Measurements from ENCODE around the gene HSPBAP1.
"Not testable (repeated sequence)": the region's sequence is repeated elsewhere in the genome, so short reads cannot be mapped to it uniquely, and the experiment has no call there.

The HSPBAP1 gene

DNA sequence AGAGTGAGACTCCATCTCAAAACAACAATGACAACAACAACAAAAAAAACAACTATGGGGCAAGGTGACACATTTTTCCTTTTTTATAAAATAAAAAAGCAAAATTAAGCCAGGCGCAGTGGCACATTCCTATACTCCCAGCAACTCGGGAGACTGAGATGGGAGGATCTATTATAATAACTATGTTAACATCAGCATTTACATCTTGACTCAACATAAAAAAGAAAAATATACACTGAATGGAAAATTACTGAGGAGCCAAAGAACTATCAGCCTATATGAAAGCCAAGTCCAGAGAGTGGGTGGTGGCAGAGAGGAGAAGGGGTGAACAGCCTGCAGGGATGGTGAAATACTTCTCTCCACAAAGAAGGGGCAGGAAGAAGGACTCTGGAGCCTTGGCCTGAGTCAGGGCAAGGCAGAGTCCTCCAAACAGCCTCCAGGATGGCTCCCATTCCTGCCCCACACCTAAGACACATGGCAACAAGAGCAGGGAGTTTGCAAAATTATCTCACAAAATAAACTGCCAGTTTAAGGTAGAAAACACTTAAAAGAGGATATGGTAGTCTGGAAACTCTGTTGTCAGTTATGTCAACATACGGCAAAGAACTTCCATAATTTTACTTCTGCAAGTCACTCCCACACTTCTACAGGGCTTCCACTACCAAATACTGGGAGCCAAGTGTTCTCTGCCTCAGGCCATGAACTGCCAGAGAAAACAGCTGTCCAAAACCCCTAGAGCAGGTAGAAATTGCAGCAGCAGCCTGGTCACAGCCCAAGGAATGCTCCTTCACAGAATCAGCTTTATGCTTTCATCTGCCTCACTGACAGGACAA is 25.9 kb downstream of the HSPBAP1 start:
- no peak overlapping the region for H3K27ac ChIP-seq (ENCODE audit: insufficient read depth, low read length, poor library complexity, severe bottlenecking)

DNA sequence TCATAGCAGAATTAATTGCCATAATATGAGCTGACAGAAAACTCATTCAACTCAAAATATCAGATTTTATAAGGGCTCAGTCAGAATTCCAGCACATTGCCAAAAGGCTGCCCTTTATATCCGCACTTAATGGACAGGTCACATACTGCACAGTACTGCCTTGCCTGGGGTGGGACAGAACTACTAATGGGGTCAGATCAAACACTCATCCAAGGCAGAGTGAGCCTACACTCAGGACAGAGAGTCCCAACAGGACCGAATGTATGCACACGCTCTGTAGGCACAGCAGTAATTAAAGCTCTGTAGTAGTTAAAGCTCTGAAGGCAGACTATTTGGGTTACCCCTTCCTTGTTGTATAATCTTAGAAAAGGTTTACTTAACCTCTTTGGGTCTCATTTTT is 27.2 kb downstream of the HSPBAP1 start:
- Histone ChIP-seq H3K36me3 (ENCODE audit: control insufficient read depth, insufficient read depth, low read length) (no peaks in the 10 kb centered on the region), H3K4me3 (ENCODE audit: insufficient read depth, low read depth, low read length, poor library complexity, severe bottlenecking) (no peak overlapping the region), H3K9me3 (ENCODE audit: control insufficient read depth, low read length) (no peaks in the 10 kb centered on the region), H3K4me1 (ENCODE audit: control insufficient read depth, insufficient read depth, low read length, poor library complexity, severe bottlenecking) (no peaks in the 10 kb centered on the region), H3K27me3 (replicated peaks; ENCODE audit: control insufficient read depth, insufficient read depth, low read length, poor library complexity, severe bottlenecking) (no peaks in the 10 kb centered on the region), H3K27ac (ENCODE audit: insufficient read depth, low read length, poor library complexity, severe bottlenecking) (no peak overlapping the region)
- no peak for DNase-seq

More for the DNA sequence above, 25.9 kb downstream of the HSPBAP1 start:
- Histone ChIP-seq H3K4me3 (ENCODE audit: insufficient read depth, low read depth, low read length, poor library complexity, severe bottlenecking) (no peak overlapping the region), H3K27me3 (replicated peaks; ENCODE audit: control insufficient read depth, insufficient read depth, low read length, poor library complexity, severe bottlenecking) (no peaks in the 10 kb centered on the region), H3K36me3 (ENCODE audit: control insufficient read depth, insufficient read depth, low read length) (no peaks in the 10 kb centered on the region), H3K9me3 (ENCODE audit: control insufficient read depth, low read length) (no peaks in the 10 kb centered on the region), H3K4me1 (ENCODE audit: control insufficient read depth, insufficient read depth, low read length, poor library complexity, severe bottlenecking) (no peaks in the 10 kb centered on the region)
- DNase-seq, result no peak

DNA sequence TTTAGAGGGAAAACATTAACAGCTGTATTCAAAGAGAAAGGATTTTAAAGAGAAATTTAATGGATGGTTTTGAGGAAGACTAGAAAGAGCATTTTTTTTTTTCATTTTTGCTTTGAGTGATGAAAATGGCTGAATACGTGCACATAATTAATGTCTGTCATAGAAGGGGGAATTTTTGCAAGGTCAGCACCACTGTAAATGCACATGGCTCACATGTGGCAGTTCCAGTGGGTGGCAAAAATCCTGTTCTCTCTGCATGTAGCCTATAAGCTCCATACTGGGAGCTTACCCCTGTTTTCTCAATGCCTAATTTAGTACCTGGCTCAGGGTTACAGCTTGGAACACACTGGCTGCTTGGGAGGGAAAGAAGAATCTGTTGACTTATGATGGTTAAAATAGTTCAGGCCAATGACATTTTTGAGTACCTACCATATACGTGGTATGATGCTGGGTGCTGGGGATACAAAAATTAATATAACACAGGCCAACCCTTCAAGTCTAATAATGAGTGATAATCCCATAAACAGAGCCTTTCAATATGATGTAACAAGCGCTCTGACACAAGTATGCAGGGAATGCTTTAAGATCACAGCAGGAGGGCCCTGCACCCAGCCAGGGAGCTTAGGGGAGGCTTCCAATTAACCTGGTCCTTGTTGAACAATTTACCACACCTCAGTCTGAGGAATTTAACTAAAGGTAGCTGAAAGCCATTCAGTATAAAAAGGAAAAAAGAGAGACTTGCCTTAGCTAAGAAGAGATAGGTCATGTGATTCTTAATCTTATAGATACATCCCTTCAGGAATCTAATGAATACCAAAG is 33.0 kb downstream of the HSPBAP1 start:
- H3K36me3 ChIP-seq (ENCODE audit: control insufficient read depth, insufficient read depth, low read length), result peaks cover 4% of the 10 kb centered on the region
- DNase-seq, result no peak
- no peak overlapping the region for H3K4me3 ChIP-seq (ENCODE audit: insufficient read depth, low read depth, low read length, poor library complexity, severe bottlenecking)
- no peaks in the 10 kb centered on the region for H3K9me3 ChIP-seq (ENCODE audit: control insufficient read depth, low read length)
- no peak overlapping the region for H3K27ac ChIP-seq (ENCODE audit: insufficient read depth, low read length, poor library complexity, severe bottlenecking)
- H3K4me1 ChIP-seq (ENCODE audit: control insufficient read depth, insufficient read depth, low read length, poor library complexity, severe bottlenecking), result no peaks in the 10 kb centered on the region
- no peaks in the 10 kb centered on the region for H3K27me3 ChIP-seq (replicated peaks; ENCODE audit: control insufficient read depth, insufficient read depth, low read length, poor library complexity, severe bottlenecking)

DNA sequence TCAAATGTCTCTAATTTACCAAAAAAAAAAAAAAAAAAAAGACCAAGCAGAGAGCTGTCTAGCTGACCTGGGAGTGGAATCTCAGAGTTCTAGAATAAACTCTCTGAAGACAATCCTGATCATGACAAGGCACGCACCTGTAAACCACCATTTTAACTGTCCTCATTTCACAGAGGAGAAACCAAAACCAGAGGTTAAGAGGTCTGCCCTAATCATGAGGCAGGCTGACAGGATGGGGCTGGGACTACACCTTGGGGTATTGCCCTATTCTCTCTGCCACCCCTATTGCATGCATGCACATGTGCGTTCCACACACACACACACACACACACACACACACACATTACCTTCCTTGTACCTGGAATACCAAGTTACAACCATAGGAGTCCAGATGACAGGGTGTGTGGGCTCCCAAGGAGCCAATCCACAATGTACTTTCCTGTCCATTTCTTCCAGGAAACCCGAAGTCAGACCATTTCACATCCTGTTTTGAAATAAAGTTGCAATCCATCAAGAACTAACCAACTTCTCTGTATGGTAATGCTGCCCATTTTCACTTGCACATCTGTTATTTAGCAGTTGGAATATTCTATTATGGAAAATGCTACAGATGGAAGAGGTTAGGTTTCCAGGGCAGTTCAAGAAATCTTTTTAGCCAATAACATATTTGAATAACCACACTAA is 34.6 kb downstream of the HSPBAP1 start:
- Histone ChIP-seq H3K4me1 (ENCODE audit: control insufficient read depth, insufficient read depth, low read length, poor library complexity, severe bottlenecking) (no peaks in the 10 kb centered on the region), H3K9me3 (ENCODE audit: control insufficient read depth, low read length) (no peaks in the 10 kb centered on the region), H3K4me3 (ENCODE audit: insufficient read depth, low read depth, low read length, poor library complexity, severe bottlenecking) (no peak overlapping the region), H3K27ac (ENCODE audit: insufficient read depth, low read length, poor library complexity, severe bottlenecking) (no peak overlapping the region), H3K27me3 (replicated peaks; ENCODE audit: control insufficient read depth, insufficient read depth, low read length, poor library complexity, severe bottlenecking) (no peaks in the 10 kb centered on the region), H3K36me3 (ENCODE audit: control insufficient read depth, insufficient read depth, low read length) (peaks cover 16% of the 10 kb centered on the region)
- no peak for DNase-seq

DNA sequence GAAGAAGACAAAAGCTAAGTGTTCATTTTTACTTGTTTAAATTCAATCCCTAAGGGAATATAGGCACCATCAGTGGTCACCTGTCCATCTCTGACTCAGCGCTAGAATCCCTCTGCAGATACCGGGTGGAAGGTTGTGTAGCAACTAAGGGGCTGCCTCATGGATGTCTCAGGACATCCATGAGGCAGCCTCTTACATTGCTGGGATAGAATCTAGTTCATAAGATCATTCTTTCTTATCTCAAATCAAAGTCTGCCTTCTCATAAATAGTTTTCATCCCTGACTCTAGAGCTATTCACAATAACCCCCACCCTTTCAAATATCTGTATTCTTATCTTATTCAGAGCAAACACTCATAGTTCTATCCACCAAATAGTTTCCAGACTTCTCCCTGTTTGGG is 38.1 kb downstream of the HSPBAP1 start:
- Histone ChIP-seq H3K36me3 (ENCODE audit: control insufficient read depth, insufficient read depth, low read length) (peaks cover 15% of the 10 kb centered on the region), H3K4me3 (ENCODE audit: insufficient read depth, low read depth, low read length, poor library complexity, severe bottlenecking) (no peak overlapping the region)
- no peak for DNase-seq

DNA sequence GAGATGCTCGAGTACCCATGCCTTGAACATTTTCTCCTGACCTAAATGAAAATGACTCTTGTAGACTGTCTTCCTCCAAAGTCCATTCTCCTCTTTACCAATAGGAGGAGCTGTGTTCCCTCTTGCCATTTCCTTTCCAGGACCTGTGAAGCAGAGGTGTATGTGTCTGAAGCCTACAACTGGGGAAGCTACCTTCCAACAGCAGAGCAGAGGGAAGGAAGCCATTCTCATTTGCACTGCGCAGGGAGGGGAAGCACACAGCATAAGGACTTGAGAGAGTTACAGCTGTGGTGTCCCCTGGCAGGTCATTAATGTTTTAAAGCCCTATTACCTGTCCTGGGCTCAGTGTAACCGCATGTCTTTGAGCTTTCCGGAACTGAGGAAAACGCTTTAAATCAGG is 38.7 kb downstream of the HSPBAP1 start:
- no peaks in the 10 kb centered on the region for H3K9me3 ChIP-seq (ENCODE audit: control insufficient read depth, low read length)
- peaks cover 12% of the 10 kb centered on the region for H3K36me3 ChIP-seq (ENCODE audit: control insufficient read depth, insufficient read depth, low read length)
- no peak overlapping the region for H3K4me3 ChIP-seq (ENCODE audit: insufficient read depth, low read depth, low read length, poor library complexity, severe bottlenecking)
- DNase-seq, result no peak
- no peaks in the 10 kb centered on the region for H3K27me3 ChIP-seq (replicated peaks; ENCODE audit: control insufficient read depth, insufficient read depth, low read length, poor library complexity, severe bottlenecking)
- H3K27ac ChIP-seq (ENCODE audit: insufficient read depth, low read length, poor library complexity, severe bottlenecking), result no peak overlapping the region
- H3K4me1 ChIP-seq (ENCODE audit: control insufficient read depth, insufficient read depth, low read length, poor library complexity, severe bottlenecking), result no peaks in the 10 kb centered on the region

More for the DNA sequence above, 38.1 kb downstream of the HSPBAP1 start:
- no peaks in the 10 kb centered on the region for H3K9me3 ChIP-seq (ENCODE audit: control insufficient read depth, low read length)
- no peaks in the 10 kb centered on the region for H3K27me3 ChIP-seq (replicated peaks; ENCODE audit: control insufficient read depth, insufficient read depth, low read length, poor library complexity, severe bottlenecking)
- no peak overlapping the region for H3K27ac ChIP-seq (ENCODE audit: insufficient read depth, low read length, poor library complexity, severe bottlenecking)
- no peaks in the 10 kb centered on the region for H3K4me1 ChIP-seq (ENCODE audit: control insufficient read depth, insufficient read depth, low read length, poor library complexity, severe bottlenecking)

DNA sequence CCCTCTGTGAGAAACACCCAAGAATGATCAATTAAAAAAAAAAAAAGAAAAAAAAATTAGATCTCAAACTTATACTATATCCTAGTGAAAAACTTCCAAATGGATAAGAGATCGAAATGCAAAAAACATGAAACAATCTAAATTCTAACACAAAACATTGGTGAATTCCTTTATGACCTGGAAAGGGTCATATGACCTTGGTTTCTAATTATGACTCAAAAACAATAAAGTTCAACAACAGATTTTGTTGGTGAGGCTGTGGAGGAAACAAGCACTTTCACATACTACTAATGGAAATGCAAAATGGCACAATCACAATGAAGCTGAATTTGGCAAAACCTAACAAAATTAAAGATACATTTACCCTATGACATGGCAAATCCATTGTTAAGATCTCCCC is 45.3 kb downstream of the HSPBAP1 start:
- DNase-seq, result no peak
- Histone ChIP-seq H3K27me3 (replicated peaks; ENCODE audit: control insufficient read depth, insufficient read depth, low read length, poor library complexity, severe bottlenecking) (no peaks in the 10 kb centered on the region), H3K27ac (ENCODE audit: insufficient read depth, low read length, poor library complexity, severe bottlenecking) (no peak overlapping the region), H3K4me1 (ENCODE audit: control insufficient read depth, insufficient read depth, low read length, poor library complexity, severe bottlenecking) (no peaks in the 10 kb centered on the region), H3K36me3 (ENCODE audit: control insufficient read depth, insufficient read depth, low read length) (peaks cover 4% of the 10 kb centered on the region), H3K4me3 (ENCODE audit: insufficient read depth, low read depth, low read length, poor library complexity, severe bottlenecking) (no peak overlapping the region), H3K9me3 (ENCODE audit: control insufficient read depth, low read length) (no peaks in the 10 kb centered on the region)

DNA sequence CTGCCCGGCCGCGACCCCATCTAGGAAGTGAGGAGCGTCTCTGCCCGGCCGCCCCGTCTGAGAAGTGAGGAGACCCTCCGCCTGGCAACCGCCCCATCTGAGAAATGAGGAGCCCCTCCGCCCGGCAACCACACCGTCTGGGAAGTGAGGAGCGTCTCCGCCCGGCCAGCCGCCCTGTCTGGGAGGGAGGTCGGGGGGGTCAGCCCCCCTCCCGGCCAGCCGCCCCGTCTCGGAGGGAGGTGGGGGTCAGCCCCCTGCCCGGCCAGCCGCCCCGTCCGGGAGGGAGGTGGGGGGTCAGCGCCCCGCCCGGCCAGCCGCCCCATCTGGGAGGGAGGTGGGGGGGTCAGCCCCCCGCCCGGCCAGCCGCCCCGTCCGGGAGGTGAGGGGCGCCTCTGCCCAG is 46.3 kb downstream of the HSPBAP1 start:
- H3K4me1 ChIP-seq (ENCODE audit: control insufficient read depth, insufficient read depth, low read length, poor library complexity, severe bottlenecking); H3K27me3 ChIP-seq (replicated peaks; ENCODE audit: control insufficient read depth, insufficient read depth, low read length, poor library complexity, severe bottlenecking); H3K9me3 ChIP-seq (ENCODE audit: control insufficient read depth, low read length); DNase-seq; H3K27ac ChIP-seq (ENCODE audit: insufficient read depth, low read length, poor library complexity, severe bottlenecking); H3K4me3 ChIP-seq (ENCODE audit: insufficient read depth, low read depth, low read length, poor library complexity, severe bottlenecking): not testable (repeated sequence)
- H3K36me3 ChIP-seq (ENCODE audit: control insufficient read depth, insufficient read depth, low read length), result peaks cover 12% of the 10 kb centered on the region

DNA sequence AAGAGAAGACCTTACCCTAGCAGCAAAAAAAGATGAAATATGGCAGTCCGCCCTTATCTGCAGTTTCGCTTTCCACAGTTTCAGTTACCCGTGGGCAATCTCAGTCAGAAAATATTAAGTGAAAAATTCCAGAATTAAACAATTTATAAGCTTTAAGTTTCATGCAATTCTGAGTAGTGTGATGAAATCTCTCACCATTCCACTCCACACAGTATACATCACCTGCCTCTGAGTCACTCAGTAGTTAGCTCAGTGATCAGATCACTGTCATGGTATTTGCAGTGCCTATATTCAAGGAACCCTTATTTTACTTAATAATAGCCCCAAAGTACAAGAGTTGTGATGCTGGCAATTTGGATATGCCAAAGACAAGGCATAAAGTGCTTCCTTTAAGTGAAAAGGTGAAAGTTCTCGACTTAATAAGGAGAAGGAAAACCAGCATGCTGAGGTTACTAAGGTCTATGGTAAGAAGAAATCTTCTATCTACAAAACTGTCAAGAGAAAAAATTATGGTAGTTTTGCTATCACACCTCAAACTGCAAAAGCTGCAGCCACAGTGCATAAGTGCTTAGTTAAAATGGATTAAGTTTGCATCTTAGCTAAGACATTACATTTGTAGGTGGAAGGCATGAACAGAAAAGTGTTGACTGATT is 48.1 kb downstream of the HSPBAP1 start:
- no peaks in the 10 kb centered on the region for H3K9me3 ChIP-seq (ENCODE audit: control insufficient read depth, low read length)
- H3K36me3 ChIP-seq (ENCODE audit: control insufficient read depth, insufficient read depth, low read length), result peaks cover 14% of the 10 kb centered on the region
- H3K27ac ChIP-seq (ENCODE audit: insufficient read depth, low read length, poor library complexity, severe bottlenecking), result no peak overlapping the region
- no peaks in the 10 kb centered on the region for H3K4me1 ChIP-seq (ENCODE audit: control insufficient read depth, insufficient read depth, low read length, poor library complexity, severe bottlenecking)
- H3K4me3 ChIP-seq (ENCODE audit: insufficient read depth, low read depth, low read length, poor library complexity, severe bottlenecking), result no peak overlapping the region
- no peak for DNase-seq
- H3K27me3 ChIP-seq (replicated peaks; ENCODE audit: control insufficient read depth, insufficient read depth, low read length, poor library complexity, severe bottlenecking), result no peaks in the 10 kb centered on the region
